Measurements from ENCODE around the gene ADARB2. TPM values are rescaled to one million over a fixed set of nuclear protein-coding genes. Genes with fewer than 3 reads are reported as not detected.
"Not testable (repeated sequence)": the region's sequence is repeated elsewhere in the genome, so short reads cannot be mapped to it uniquely, and the experiment has no call there.

ADARB2 gene
- total and polyA plus RNA-seq, 7 experiments from 2014 or later, result 0.05 to 13.6 (median 6.3) TPM; not detected in 3

- no peaks in the 10 kb centered on the region for H3K36me3 ChIP-seq (ENCODE audit: control insufficient read depth in 2 of 3, insufficient read depth in 3 of 3, low read length in 3 of 3)
- CTCF ChIA-PET, result no interaction called here
- no peak overlapping the region for H3K27ac Mint-ChIP-seq
- intact Hi-C loops (cut with micrococcal nuclease), result no loop called here
- no peaks in the 10 kb centered on the region for H3K9me3 Mint-ChIP-seq
- POLR2A ChIA-PET, result no interaction called here
- H3K4me1 ChIP-seq (ENCODE audit: control insufficient read depth in 2 of 2, insufficient read depth in 2 of 2, low read length in 2 of 2), result no peaks in the 10 kb centered on the region
- H3K27me3 Mint-ChIP-seq, result peaks cover 0 to 11% (median 9%) of the 10 kb centered on the region in 5 donors
- peaks cover 0 to 4% (median 0%) of the 10 kb centered on the region in 7 donors for H3K4me1 Mint-ChIP-seq
- H3K36me3 Mint-ChIP-seq, result no peaks in the 10 kb centered on the region
- no peaks in the 10 kb centered on the region for H3K27me3 ChIP-seq (ENCODE audit: control insufficient read depth in 2 of 2, insufficient read depth in 2 of 2, low read length in 2 of 2)
- DNase-seq (no peak), ATAC-seq (no peak)
- no peak overlapping the region for H3K27ac ChIP-seq (ENCODE audit: low read depth, low read length)
- H3K4me3 ChIP-seq (ENCODE audit: low read length), result no peak overlapping the region
- H3K9me3 ChIP-seq (ENCODE audit: control insufficient read depth in 2 of 3, low read length in 3 of 3), result no peaks in the 10 kb centered on the region
- no peak overlapping the region for H3K4me3 Mint-ChIP-seq
Observed at GRCh38 chr10:1345368-1345767, 392.0 kb downstream of the ADARB2 start.

- Histone ChIP-seq H3K4me3 (ENCODE audit: low read length) (no peak overlapping the region), H3K36me3 (ENCODE audit: control insufficient read depth in 2 of 3, insufficient read depth in 3 of 3, low read length in 3 of 3) (no peaks in the 10 kb centered on the region), H3K27me3 (ENCODE audit: control insufficient read depth in 2 of 2, insufficient read depth in 2 of 2, low read length in 2 of 2) (no peaks in the 10 kb centered on the region), H3K9me3 (ENCODE audit: control insufficient read depth in 2 of 3, low read length in 3 of 3) (no peaks in the 10 kb centered on the region), H3K4me1 (ENCODE audit: control insufficient read depth in 2 of 2, insufficient read depth in 2 of 2, low read length in 2 of 2) (no peaks in the 10 kb centered on the region), H3K27ac (ENCODE audit: low read depth, low read length) (no peak overlapping the region)
- no peak for ATAC-seq
- Mint-ChIP-seq H3K27me3 (peaks cover 0 to 9% (median 5%) of the 10 kb centered on the region in 5 donors), H3K4me1 (peaks cover 0 to 4% (median 0%) of the 10 kb centered on the region in 7 donors), H3K27ac (no peak overlapping the region), H3K36me3 (no peaks in the 10 kb centered on the region), H3K4me3 (no peak overlapping the region), H3K9me3 (no peaks in the 10 kb centered on the region)
- intact Hi-C loops (cut with micrococcal nuclease), result no loop called here
- ChIA-PET CTCF (no interaction called here), POLR2A (no interaction called here)
- DNase-seq, result no peak
Observed at GRCh38 chr10:1344846-1345245, 392.5 kb downstream of the ADARB2 start.

- no peak for DNase-seq
- no peaks in the 10 kb centered on the region for H3K36me3 ChIP-seq (ENCODE audit: control insufficient read depth in 2 of 3, insufficient read depth in 3 of 3, low read length in 3 of 3)
- ChIA-PET CTCF (no interaction called here), POLR2A (no interaction called here)
- Mint-ChIP-seq H3K4me3 (no peak overlapping the region), H3K4me1 (peaks cover 0 to 4% (median 0%) of the 10 kb centered on the region in 7 donors), H3K27me3 (peaks cover 0 to 8% (median 3%) of the 10 kb centered on the region in 5 donors), H3K9me3 (no peaks in the 10 kb centered on the region), H3K36me3 (no peaks in the 10 kb centered on the region), H3K27ac (no peak overlapping the region)
- intact Hi-C loops (cut with micrococcal nuclease), result no loop called here
- H3K4me1 ChIP-seq (ENCODE audit: control insufficient read depth in 2 of 2, insufficient read depth in 2 of 2, low read length in 2 of 2), result no peaks in the 10 kb centered on the region
- ATAC-seq, result no peak
- H3K4me3 ChIP-seq (ENCODE audit: low read length), result no peak overlapping the region
- H3K9me3 ChIP-seq (ENCODE audit: control insufficient read depth in 2 of 3, low read length in 3 of 3), result no peaks in the 10 kb centered on the region
- no peaks in the 10 kb centered on the region for H3K27me3 ChIP-seq (ENCODE audit: control insufficient read depth in 2 of 2, insufficient read depth in 2 of 2, low read length in 2 of 2)
- H3K27ac ChIP-seq (ENCODE audit: low read depth, low read length), result no peak overlapping the region
Observed at GRCh38 chr10:1344408-1344807, 392.9 kb downstream of the ADARB2 start.

- Histone ChIP-seq H3K4me3 (ENCODE audit: low read length) (no peak overlapping the region), H3K9me3 (ENCODE audit: control insufficient read depth in 2 of 3, low read length in 3 of 3) (no peaks in the 10 kb centered on the region), H3K27ac (ENCODE audit: low read depth, low read length) (no peak overlapping the region), H3K4me1 (ENCODE audit: control insufficient read depth in 2 of 2, insufficient read depth in 2 of 2, low read length in 2 of 2) (no peaks in the 10 kb centered on the region), H3K36me3 (ENCODE audit: control insufficient read depth in 2 of 3, insufficient read depth in 3 of 3, low read length in 3 of 3) (no peaks in the 10 kb centered on the region), H3K27me3 (ENCODE audit: control insufficient read depth in 2 of 2, insufficient read depth in 2 of 2, low read length in 2 of 2) (no peaks in the 10 kb centered on the region)
- POLR2A ChIA-PET, result no interaction called here
- Mint-ChIP-seq H3K27ac (no peak overlapping the region), H3K4me3 (no peak overlapping the region), H3K27me3 (peaks cover 0 to 8% (median 3%) of the 10 kb centered on the region in 5 donors), H3K36me3 (no peaks in the 10 kb centered on the region), H3K9me3 (no peaks in the 10 kb centered on the region), H3K4me1 (peaks cover 0 to 4% (median 0%) of the 10 kb centered on the region in 7 donors)
- no peak for ATAC-seq
- CTCF ChIA-PET, result no interaction called here
- DNase-seq, result no peak
- intact Hi-C loops (cut with micrococcal nuclease), result no loop called here
Observed at GRCh38 chr10:1343176-1343575, 394.1 kb downstream of the ADARB2 start.

- H3K36me3 Mint-ChIP-seq; H3K4me3 ChIP-seq (ENCODE audit: low read length); H3K27ac Mint-ChIP-seq; POLR2A ChIA-PET; H3K9me3 ChIP-seq (ENCODE audit: control insufficient read depth in 2 of 3, low read length in 3 of 3); DNase-seq; H3K36me3 ChIP-seq (ENCODE audit: control insufficient read depth in 2 of 3, insufficient read depth in 3 of 3, low read length in 3 of 3); H3K4me1 Mint-ChIP-seq; H3K27me3 ChIP-seq (ENCODE audit: control insufficient read depth in 2 of 2, insufficient read depth in 2 of 2, low read length in 2 of 2); intact Hi-C loops (cut with micrococcal nuclease); H3K9me3 Mint-ChIP-seq; H3K4me1 ChIP-seq (ENCODE audit: control insufficient read depth in 2 of 2, insufficient read depth in 2 of 2, low read length in 2 of 2); H3K27ac ChIP-seq (ENCODE audit: low read depth, low read length); ATAC-seq; CTCF ChIA-PET; H3K4me3 Mint-ChIP-seq: not testable (repeated sequence)
- peaks cover 0 to 10% (median 3%) of the 10 kb centered on the region in 5 donors for H3K27me3 Mint-ChIP-seq
Observed at GRCh38 chr10:1341052-1341451, 396.3 kb downstream of the ADARB2 start.

- intact Hi-C loops (cut with micrococcal nuclease), result no loop called here
- no peak overlapping the region for H3K27ac ChIP-seq (ENCODE audit: low read depth, low read length)
Observed at GRCh38 chr10:1339396-1339795, 397.9 kb downstream of the ADARB2 start.

GRCh38 chr10:1335642-1336041, 401.7 kb downstream of the ADARB2 start:
- Histone ChIP-seq H3K36me3 (ENCODE audit: control insufficient read depth in 2 of 3, insufficient read depth in 3 of 3, low read length in 3 of 3) (no peaks in the 10 kb centered on the region), H3K4me3 (ENCODE audit: low read length) (no peak overlapping the region), H3K27me3 (ENCODE audit: control insufficient read depth in 2 of 2, insufficient read depth in 2 of 2, low read length in 2 of 2) (no peaks in the 10 kb centered on the region), H3K27ac (ENCODE audit: low read depth, low read length) (no peak overlapping the region), H3K9me3 (ENCODE audit: control insufficient read depth in 2 of 3, low read length in 3 of 3) (no peaks in the 10 kb centered on the region), H3K4me1 (ENCODE audit: control insufficient read depth in 2 of 2, insufficient read depth in 2 of 2, low read length in 2 of 2) (no peaks in the 10 kb centered on the region)
- Mint-ChIP-seq H3K4me1 (peaks cover 0 to 2% (median 0%) of the 10 kb centered on the region in 7 donors), H3K27ac (no peak overlapping the region), H3K36me3 (no peaks in the 10 kb centered on the region), H3K4me3 (no peak overlapping the region), H3K27me3 (peaks cover 0 to 24% (median 14%) of the 10 kb centered on the region in 5 donors), H3K9me3 (peaks cover 0 to 2% (median 0%) of the 10 kb centered on the region in 11 donors)
- CTCF ChIA-PET, result interaction anchor here (0.6 kb wide), 1 partner anchor 13 kb away, joined by 3 read pairs; no protein-coding TSS in a partner anchor
- ATAC-seq, result no peak
- POLR2A ChIA-PET, result no interaction called here
- intact Hi-C loops (cut with micrococcal nuclease), result no loop called here
- DNase-seq, result no peak

More at GRCh38 chr10:1339396-1339795, 397.9 kb downstream of the ADARB2 start:
- no peaks in the 10 kb centered on the region for H3K36me3 ChIP-seq (ENCODE audit: control insufficient read depth in 2 of 3, insufficient read depth in 3 of 3, low read length in 3 of 3)
- Mint-ChIP-seq H3K4me3 (no peak overlapping the region), H3K27me3 (peaks cover 0 to 19% (median 6%) of the 10 kb centered on the region in 5 donors), H3K9me3 (no peaks in the 10 kb centered on the region), H3K4me1 (peaks cover 0 to 2% (median 0%) of the 10 kb centered on the region in 7 donors), H3K27ac (no peak overlapping the region), H3K36me3 (no peaks in the 10 kb centered on the region)
- POLR2A ChIA-PET, result no interaction called here
- H3K27me3 ChIP-seq (ENCODE audit: control insufficient read depth in 2 of 2, insufficient read depth in 2 of 2, low read length in 2 of 2), result no peaks in the 10 kb centered on the region
- DNase-seq (no peak), ATAC-seq (no peak)
- CTCF ChIA-PET, result no interaction called here
- H3K4me1 ChIP-seq (ENCODE audit: control insufficient read depth in 2 of 2, insufficient read depth in 2 of 2, low read length in 2 of 2), result no peaks in the 10 kb centered on the region
- H3K4me3 ChIP-seq (ENCODE audit: low read length), result no peak overlapping the region
- H3K9me3 ChIP-seq (ENCODE audit: control insufficient read depth in 2 of 3, low read length in 3 of 3), result no peaks in the 10 kb centered on the region

All from naive thymus-derived CD4-positive, alpha-beta T cell (primary cell).